Stomach (tissue), 9 donors: ENCODE measurements around the gene SEMA4D. TPM values are rescaled to one million over a fixed set of nuclear protein-coding genes. Genes with fewer than 3 reads are reported as not detected.

Experiments
- DNase-seq, 2 donors: peaks; one replicate each; pipeline versions ENCODE4 v3.0.0 to v3.0.0-alpha.2; 2013 to 2019
- H3K27ac ChIP-seq, 5 donors: fragments of 200-600 bp in 4 of 5; sonication (generic) in 4 of 5; one replicate each; pipeline ENCODE4 v1.5.1; 2013 to 2019; ENCODE audit warnings: mild to moderate bottlenecking in 1 of 5, moderate library complexity in 1 of 5
- H3K27me3 ChIP-seq, 3 donors: fragments of 200-600 bp; sonication (generic); one replicate each; pipeline ENCODE4 v1.5.1; 2017 to 2019; ENCODE audit warnings: mixed run types in 1 of 3
- H3K36me3 ChIP-seq, 4 donors: fragments of 200-600 bp; sonication (generic); 1 replicate in 3 of 4; 2 replicates in 1 of 4; pipeline ENCODE4 v1.5.1; 2016 to 2019
- H3K4me1 ChIP-seq, 4 donors: fragments of 200-600 bp; sonication (generic); one replicate each; pipeline ENCODE4 v1.5.1; 2016 to 2019
- H3K4me3 ChIP-seq, 4 donors: fragments of 200-600 bp; sonication (generic) in 3 of 4; one replicate each; pipeline ENCODE4 v1.5.1; 2016 to 2019; ENCODE audit warnings: mild to moderate bottlenecking in 1 of 4
- H3K9me3 ChIP-seq, 4 donors: fragments of 200-600 bp; sonication (generic); one replicate each; pipeline ENCODE4 v1.5.1; 2016 to 2019
- CTCF ChIP-seq, 7 experiments: fragments of 450-650 bp in 4 of 7; fragments of 200-600 bp in 3 of 7; sonication (generic) in 3 of 7; IDR thresholded peaks; one replicate each; pipeline ENCODE4 v1.5.1; 2016 to 2019; ENCODE audit warnings: antibody characterized with exemption in 7 of 7, control low read depth in 2 of 7, mild to moderate bottlenecking in 1 of 7
- EP300 ChIP-seq: sonication (generic); formaldehyde crosslinking; IDR thresholded peaks from one replicate; pipeline ENCODE4 v1.6.1; 2017; ENCODE audit warnings: antibody characterized with exemption
- POLR2A ChIP-seq, 4 donors: fragments of 450-650 bp; IDR thresholded peaks; one replicate each; pipeline ENCODE4 v1.6.1; 2016; ENCODE audit warnings: antibody characterized with exemption in 4 of 4, control low read depth in 2 of 4, mild to moderate bottlenecking in 1 of 4, moderate library complexity in 1 of 4
- POLR2AphosphoS5 ChIP-seq, 3 donors: sonication (generic); formaldehyde crosslinking; IDR thresholded peaks; one replicate each; pipeline ENCODE4 v1.6.1; 2016; ENCODE audit warnings: antibody characterized with exemption in 3 of 3
- WGBS, 5 donors: extraction: QIAGEN DNeasy Blood & Tissue Kit in 3 of 5; methylation state at CpG; one replicate each; pipeline versions ENCODE4 v1.1.5 to v1.1.7; 2013 to 2018; 5-methylcytosine and 5-hydroxymethylcytosine counted together
- intact Hi-C: fragments of 100-400 bp; cut with DNase I; formaldehyde crosslinking; loops from one replicate; pipeline ENCODE4 v1.15.1; 2023; ENCODE audit warnings: low total_unique reads
- polyA plus RNA-seq, 3 donors: library from polyadenylated mRNA; stranded (reverse); fragments of 200-250 nt; gene quantifications; one replicate each; pipeline ENCODE4 v1.2.3, GENCODE V29; 2013
- total RNA-seq, 5 donors: library from RNA; depleted of rRNA; stranded (reverse); fragments of >200 nt; gene quantifications; one replicate each; pipeline versions ENCODE4 v1.1.0 to v1.2.3, GENCODE V29; 2014 to 2016
- donor health status: healthy with polysubstance abuse.
- donor health status: Bipolar disorder and iron deficiency.
- donor health status: healthy.

The SEMA4D gene
- total and polyA plus RNA-seq, 8 donors, result 4.9 to 43.3 (median 12.5) TPM

- Histone ChIP-seq H3K9me3 (no peaks in the 10 kb centered on the region), H3K4me1 (no peaks in the 10 kb centered on the region), H3K4me3 (no peak overlapping the region), H3K27ac (no peak overlapping the region), H3K36me3 (peaks cover 0 to 4% (median 1%) of the 10 kb centered on the region in 4 donors), H3K27me3 (no peaks in the 10 kb centered on the region)
- WGBS, 5 donors, result 78 to 100% (median 82%) methylated on average over 2 to 8 of the region's 8 CpGs
- intact Hi-C loops, result no loop called here
- no peak for DNase-seq
- TF ChIP-seq CTCF (IDR thresholded peaks at IDR 0.05) (no peak), POLR2A (IDR thresholded peaks at IDR 0.05) (no peak), POLR2AphosphoS5 (IDR thresholded peaks at IDR 0.05) (no peak), EP300 (no peak)
Observed at GRCh38 chr9:89368978-89369377, 128.9 kb downstream of the SEMA4D start.

DNA sequence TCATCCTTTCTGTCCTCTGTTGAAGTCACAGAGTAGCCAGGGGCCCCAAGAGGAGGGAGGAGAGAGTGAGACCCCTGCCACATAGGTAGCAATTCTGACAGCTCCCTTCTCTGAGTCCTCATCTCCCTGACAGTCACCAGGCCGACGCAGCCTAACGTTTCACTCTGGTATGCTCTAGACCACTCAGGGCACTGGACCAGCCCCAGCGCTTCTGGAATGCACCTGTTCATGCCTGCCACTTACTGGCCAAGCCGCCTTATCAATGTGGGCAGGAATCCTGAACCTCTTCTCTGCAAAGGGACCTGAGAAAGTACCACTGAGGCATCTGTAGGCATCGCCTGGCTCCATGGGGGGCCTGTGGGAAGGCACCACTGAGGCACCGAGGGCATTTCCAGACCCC, 129.4 kb downstream of the SEMA4D start:
- Histone ChIP-seq H3K27ac (no peak overlapping the region), H3K36me3 (peaks cover 0 to 9% (median 3%) of the 10 kb centered on the region in 4 donors), H3K9me3 (no peaks in the 10 kb centered on the region), H3K27me3 (no peaks in the 10 kb centered on the region), H3K4me1 (no peaks in the 10 kb centered on the region), H3K4me3 (no peak overlapping the region)
- no peak for DNase-seq
- WGBS, 5 donors, result 79 to 91% (median 90%) methylated on average over 7 of the region's 7 CpGs
- TF ChIP-seq CTCF (IDR thresholded peaks at IDR 0.05) (no peak), EP300 (no peak), POLR2A (IDR thresholded peaks at IDR 0.05) (no peak)
- intact Hi-C loops, result no loop called here

- intact Hi-C loops, result no loop called here
- no peaks in the 10 kb centered on the region for H3K9me3 ChIP-seq
- no peaks in the 10 kb centered on the region for H3K27me3 ChIP-seq
- no peak for DNase-seq
- no peak overlapping the region for H3K27ac ChIP-seq
- 88 to 92% (median 90%) methylated on average over 7 to 14 of the region's 14 CpGs for WGBS, 5 donors
- peaks cover 0 to 15% (median 9%) of the 10 kb centered on the region in 4 donors for H3K36me3 ChIP-seq
- H3K4me3 ChIP-seq, result no peak overlapping the region
- TF ChIP-seq EP300, result no peak
- no peak for TF ChIP-seq CTCF (IDR thresholded peaks at IDR 0.05)
- no peak for TF ChIP-seq POLR2A (IDR thresholded peaks at IDR 0.05)
- no peak for TF ChIP-seq POLR2AphosphoS5 (IDR thresholded peaks at IDR 0.05)
- no peaks in the 10 kb centered on the region for H3K4me1 ChIP-seq
Observed at GRCh38 chr9:89367726-89368437, 130.0 kb downstream of the SEMA4D start.

GRCh38 chr9:89367281-89367680, 130.6 kb downstream of the SEMA4D start:
- H3K4me3 ChIP-seq, result no peak overlapping the region
- H3K36me3 ChIP-seq, result peaks cover 3 to 21% (median 15%) of the 10 kb centered on the region in 4 donors
- DNase-seq, result no peak
- no peaks in the 10 kb centered on the region for H3K9me3 ChIP-seq
- H3K27me3 ChIP-seq, result no peaks in the 10 kb centered on the region
- H3K4me1 ChIP-seq, result no peaks in the 10 kb centered on the region
- intact Hi-C loops, result no loop called here
- TF ChIP-seq POLR2A (IDR thresholded peaks at IDR 0.05) (no peak), POLR2AphosphoS5 (IDR thresholded peaks at IDR 0.05) (no peak), CTCF (IDR thresholded peaks at IDR 0.05) (no peak), EP300 (no peak)
- 90 to 100% (median 94%) methylated on average over 2 to 4 of the region's 4 CpGs; no CpG with 5 or more reads in 1 of the 5 donors for WGBS, 5 donors
- no peak overlapping the region for H3K27ac ChIP-seq
